NCI-H226 (cell line): Measurements from ENCODE around the gene TSGA10IP.
"Not testable (repeated sequence)": the region's sequence is repeated elsewhere in the genome, so short reads cannot be mapped to it uniquely, and the experiment has no call there.

Source experiments
- DNase-seq: peaks from one replicate; pipeline ENCODE4 v3.0.0-alpha.2; 2015

Gene TSGA10IP

GRCh38 chr11:65947603-65948125 lies 2.4 kb downstream of the TSGA10IP start:
- no peak for DNase-seq

- DNase-seq: not testable (repeated sequence)
Measured at GRCh38 chr11:65950711-65951110, 5.4 kb downstream of the TSGA10IP start.

GRCh38 chr11:65951641-65952040 lies 6.4 kb downstream of the TSGA10IP start:
- DNase-seq: not testable (repeated sequence)

GRCh38 chr11:65952052-65952521 lies 6.8 kb downstream of the TSGA10IP start:
- DNase-seq: no peak

- DNase-seq: no peak
Measured at GRCh38 chr11:65953471-65953870, 8.2 kb downstream of the TSGA10IP start.

- DNase-seq: no peak
Measured at GRCh38 chr11:65954771-65955170, 9.5 kb downstream of the TSGA10IP start.

- no peak for DNase-seq
Measured at GRCh38 chr11:65958291-65958690, 13.0 kb downstream of the TSGA10IP start.

GRCh38 chr11:65958774-65959420 lies 13.6 kb downstream of the TSGA10IP start:
- DNase-seq: no peak

- no peak for DNase-seq
Measured at GRCh38 chr11:65960824-65961266, 15.6 kb downstream of the TSGA10IP start.

- DNase-seq: peak; percentile 98
Measured at GRCh38 chr11:65961267-65962140, 16.2 kb downstream of the TSGA10IP start, which contains the start of gene SART1. Gene SART1, plus strand, starts transcription at chr11:65961734. Its CDS starts 47 bp downstream, at chr11:65961781.

- DNase-seq: no peak
Measured at GRCh38 chr11:65962141-65962564, 16.9 kb downstream of the TSGA10IP start.

- DNase-seq: no peak
Measured at GRCh38 chr11:65964906-65965305, 19.6 kb downstream of the TSGA10IP start.

GRCh38 chr11:65965986-65966762 lies 20.9 kb downstream of the TSGA10IP start:
- DNase-seq: no peak

GRCh38 chr11:65967329-65967934 lies 22.2 kb downstream of the TSGA10IP start:
- DNase-seq: no peak

GRCh38 chr11:65968600-65969482 lies 23.6 kb downstream of the TSGA10IP start:
- DNase-seq: no peak

GRCh38 chr11:65972116-65972515 lies 26.8 kb downstream of the TSGA10IP start:
- no peak for DNase-seq

GRCh38 chr11:65973439-65974110 lies 28.3 kb downstream of the TSGA10IP start:
- no peak for DNase-seq

- no peak for DNase-seq
Measured at GRCh38 chr11:65975771-65976170, 30.5 kb downstream of the TSGA10IP start.

- no peak for DNase-seq
Measured at GRCh38 chr11:65976216-65977176, 31.2 kb downstream of the TSGA10IP start.
